ENCODE results near the gene PHYHD1. TPM values are rescaled to one million over a fixed set of nuclear protein-coding genes. Genes with fewer than 3 reads are reported as not detected.

The PHYHD1 gene
- total RNA-seq, 2 donors from 2014 or later = 15.2 to 18.0 TPM

DNA sequence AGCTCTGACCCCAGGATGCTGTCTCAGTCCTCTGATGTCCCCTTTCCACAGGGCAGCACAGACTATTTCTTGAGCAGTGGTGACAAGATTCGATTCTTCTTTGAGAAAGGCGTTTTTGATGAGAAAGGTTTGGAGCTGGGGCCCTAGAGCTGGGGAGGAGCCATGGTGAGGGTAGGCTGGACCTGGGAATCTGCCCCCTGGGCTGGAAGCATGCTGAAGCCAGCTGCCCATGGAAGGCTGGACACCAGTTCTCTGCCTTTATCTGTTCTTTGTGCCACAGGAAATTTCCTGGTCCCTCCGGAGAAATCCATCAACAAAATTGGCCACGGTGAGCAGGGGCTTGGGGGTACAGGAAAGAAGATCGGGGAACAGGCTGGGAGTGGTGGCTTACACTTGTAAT, 12.9 kb downstream of the PHYHD1 start:
- no peaks in the 10 kb centered on the region for H3K36me3 Mint-ChIP-seq (ENCODE audit: low read depth)
- Histone ChIP-seq H3K4me1 (ENCODE audit: control insufficient read depth, insufficient read depth, low read length) (no peaks in the 10 kb centered on the region), H3K27me3 (ENCODE audit: control insufficient read depth, insufficient read depth, low read length, poor library complexity, severe bottlenecking) (no peaks in the 10 kb centered on the region), H3K9ac (ENCODE audit: extremely low read depth, low read length, poor library complexity, severe bottlenecking) (no peak overlapping the region), H3K27ac (ENCODE audit: low read depth, low read length) (no peak overlapping the region), H3K9me3 (ENCODE audit: control insufficient read depth, low read length) (no peaks in the 10 kb centered on the region), H3K36me3 (ENCODE audit: control insufficient read depth, insufficient read depth, low read length) (no peaks in the 10 kb centered on the region), H3K4me3 (ENCODE audit: low read length) (no peak overlapping the region)
- no peaks in the 10 kb centered on the region for H3K9me3 Mint-ChIP-seq
- no peaks in the 10 kb centered on the region for H3K27me3 Mint-ChIP-seq (ENCODE audit: insufficient read depth)
- no peaks in the 10 kb centered on the region for H3K4me1 Mint-ChIP-seq
- no peak for DNase-seq
- H3K4me3 Mint-ChIP-seq = no peak overlapping the region
- 92 to 93% methylated on average over 3 to 5 of the region's 5 CpGs for WGBS, 2 experiments (ENCODE audit: insufficient coverage in 1 of 2, insufficient read length in 1 of 2)
- TF ChIP-seq, protein P1, sequence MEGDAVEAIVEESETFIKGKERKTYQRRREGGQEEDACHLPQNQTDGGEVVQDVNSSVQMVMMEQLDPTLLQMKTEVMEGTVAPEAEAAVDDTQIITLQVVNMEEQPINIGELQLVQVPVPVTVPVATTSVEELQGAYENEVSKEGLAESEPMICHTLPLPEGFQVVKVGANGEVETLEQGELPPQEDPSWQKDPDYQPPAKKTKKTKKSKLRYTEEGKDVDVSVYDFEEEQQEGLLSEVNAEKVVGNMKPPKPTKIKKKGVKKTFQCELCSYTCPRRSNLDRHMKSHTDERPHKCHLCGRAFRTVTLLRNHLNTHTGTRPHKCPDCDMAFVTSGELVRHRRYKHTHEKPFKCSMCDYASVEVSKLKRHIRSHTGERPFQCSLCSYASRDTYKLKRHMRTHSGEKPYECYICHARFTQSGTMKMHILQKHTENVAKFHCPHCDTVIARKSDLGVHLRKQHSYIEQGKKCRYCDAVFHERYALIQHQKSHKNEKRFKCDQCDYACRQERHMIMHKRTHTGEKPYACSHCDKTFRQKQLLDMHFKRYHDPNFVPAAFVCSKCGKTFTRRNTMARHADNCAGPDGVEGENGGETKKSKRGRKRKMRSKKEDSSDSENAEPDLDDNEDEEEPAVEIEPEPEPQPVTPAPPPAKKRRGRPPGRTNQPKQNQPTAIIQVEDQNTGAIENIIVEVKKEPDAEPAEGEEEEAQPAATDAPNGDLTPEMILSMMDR (conservative IDR thresholded peaks at IDR 0.05) = no peak
- no peak overlapping the region for H3K27ac Mint-ChIP-seq

DNA sequence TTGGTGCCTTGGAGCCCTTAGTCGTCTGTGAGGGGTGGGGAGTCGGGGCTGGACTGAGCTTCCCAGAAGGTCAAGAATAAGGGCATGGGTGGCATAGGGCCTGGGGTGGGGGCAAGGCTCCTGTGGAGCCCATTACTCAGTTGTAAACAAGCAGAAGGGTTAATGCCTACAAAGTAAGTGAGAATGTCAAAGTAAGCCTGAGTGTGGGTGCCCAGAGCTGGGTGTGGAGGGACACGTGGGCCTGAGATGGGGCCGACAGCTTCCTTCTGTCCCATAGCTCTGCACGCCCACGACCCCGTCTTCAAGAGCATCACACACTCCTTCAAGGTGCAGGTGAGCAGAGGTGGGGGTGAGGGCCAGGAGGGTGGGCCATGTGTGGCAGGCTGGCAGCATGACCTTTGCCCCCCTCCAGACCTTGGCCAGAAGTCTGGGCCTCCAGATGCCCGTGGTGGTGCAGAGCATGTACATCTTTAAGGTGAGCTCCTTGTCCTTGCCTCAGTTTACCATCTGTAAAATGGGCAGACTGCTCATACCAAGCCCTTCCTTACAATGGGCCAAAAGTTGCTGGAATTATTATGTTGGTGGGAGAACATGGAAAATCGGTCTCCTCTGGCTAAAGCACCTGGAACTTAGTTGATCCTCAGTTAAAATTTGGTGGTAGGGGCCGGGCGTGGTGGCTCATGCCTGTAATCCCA, 15.5 kb downstream of the PHYHD1 start:
- Histone ChIP-seq H3K9me3 (ENCODE audit: control insufficient read depth, low read length) (no peaks in the 10 kb centered on the region), H3K4me3 (ENCODE audit: low read length) (no peak overlapping the region), H3K27me3 (ENCODE audit: control insufficient read depth, insufficient read depth, low read length, poor library complexity, severe bottlenecking) (no peaks in the 10 kb centered on the region), H3K27ac (ENCODE audit: low read depth, low read length) (no peak overlapping the region), H3K9ac (ENCODE audit: extremely low read depth, low read length, poor library complexity, severe bottlenecking) (no peak overlapping the region), H3K4me1 (ENCODE audit: control insufficient read depth, insufficient read depth, low read length) (no peaks in the 10 kb centered on the region), H3K36me3 (ENCODE audit: control insufficient read depth, insufficient read depth, low read length) (no peaks in the 10 kb centered on the region)
- no peaks in the 10 kb centered on the region for H3K36me3 Mint-ChIP-seq (ENCODE audit: low read depth)
- no peak overlapping the region for H3K27ac Mint-ChIP-seq
- no peak overlapping the region for H3K4me3 Mint-ChIP-seq
- H3K4me1 Mint-ChIP-seq = no peaks in the 10 kb centered on the region
- WGBS, 2 experiments (ENCODE audit: insufficient coverage in 1 of 2, insufficient read length in 1 of 2) = 86 to 93% methylated on average over 8 to 11 of the region's 11 CpGs
- H3K27me3 Mint-ChIP-seq (ENCODE audit: insufficient read depth) = no peaks in the 10 kb centered on the region
- DNase-seq = no peak
- TF ChIP-seq, protein P1 (conservative IDR thresholded peaks at IDR 0.05) = no peak
- no peaks in the 10 kb centered on the region for H3K9me3 Mint-ChIP-seq

DNA sequence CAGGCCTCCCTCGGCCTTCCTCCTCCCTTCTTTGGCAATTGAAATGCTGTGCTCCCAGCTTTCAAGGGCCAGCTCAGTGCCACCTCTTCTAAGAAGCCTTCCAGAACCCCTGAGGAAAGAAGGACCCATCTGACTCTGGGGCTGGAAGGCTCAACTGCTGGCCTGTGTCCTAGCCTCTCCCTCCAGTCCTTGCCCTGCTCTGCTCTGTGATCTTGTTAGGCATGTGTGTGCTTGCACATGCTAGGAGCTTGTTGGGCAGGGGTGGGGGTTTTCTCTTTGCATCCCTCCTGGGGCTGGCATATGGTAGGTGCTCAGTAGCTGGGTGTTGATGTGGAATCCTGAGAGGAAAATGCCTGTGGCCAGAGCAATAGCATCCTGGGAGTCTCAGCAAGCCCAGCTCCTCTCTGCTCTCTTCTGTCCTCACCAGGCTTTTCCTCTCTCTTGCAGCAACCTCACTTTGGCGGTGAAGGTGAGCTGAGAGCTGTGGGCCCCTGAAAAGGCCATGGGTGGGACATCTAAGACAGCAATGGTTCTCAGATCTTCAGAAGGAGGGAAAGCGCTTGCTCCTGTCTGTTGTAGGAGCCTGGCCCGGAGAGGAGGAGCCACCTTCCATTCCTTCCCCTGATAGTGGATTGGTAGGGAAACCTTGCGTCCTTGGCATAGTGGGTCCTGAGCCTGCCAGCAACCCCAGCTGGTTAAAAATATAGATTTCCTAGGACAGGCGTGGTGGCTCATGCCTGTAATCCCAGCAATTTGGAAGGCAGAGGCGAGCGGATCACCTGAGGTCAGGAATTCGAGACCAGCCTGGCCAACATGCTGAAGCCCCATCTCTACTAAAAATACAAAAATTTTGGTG, 16.8 kb downstream of the PHYHD1 start:
- no peak for DNase-seq
- Histone ChIP-seq H3K9ac (ENCODE audit: extremely low read depth, low read length, poor library complexity, severe bottlenecking) (no peak overlapping the region), H3K27ac (ENCODE audit: low read depth, low read length) (no peak overlapping the region), H3K27me3 (ENCODE audit: control insufficient read depth, insufficient read depth, low read length, poor library complexity, severe bottlenecking) (no peaks in the 10 kb centered on the region), H3K4me1 (ENCODE audit: control insufficient read depth, insufficient read depth, low read length) (no peaks in the 10 kb centered on the region), H3K36me3 (ENCODE audit: control insufficient read depth, insufficient read depth, low read length) (no peaks in the 10 kb centered on the region), H3K4me3 (ENCODE audit: low read length) (no peak overlapping the region), H3K9me3 (ENCODE audit: control insufficient read depth, low read length) (no peaks in the 10 kb centered on the region)
- Mint-ChIP-seq H3K27me3 (ENCODE audit: insufficient read depth) (no peaks in the 10 kb centered on the region), H3K4me3 (no peak overlapping the region), H3K9me3 (no peaks in the 10 kb centered on the region), H3K36me3 (ENCODE audit: low read depth) (no peaks in the 10 kb centered on the region), H3K4me1 (no peaks in the 10 kb centered on the region), H3K27ac (no peak overlapping the region)
- WGBS, 2 experiments (ENCODE audit: insufficient coverage in 1 of 2, insufficient read length in 1 of 2) = 94 to 95% methylated on average over 4 to 9 of the region's 9 CpGs
- TF ChIP-seq, protein P1 (conservative IDR thresholded peaks at IDR 0.05) = no peak

All from endodermal cell (in vitro differentiated cells).